ENCODE results near the gene OGDHL. TPM values are rescaled to one million over a fixed set of nuclear protein-coding genes. Genes with fewer than 3 reads are reported as not detected.
A peak's percentile ranks its signal among the peaks of the same experiment; 100 is the strongest.

The OGDHL gene
- polyA plus RNA-seq (40.7 and 46.7 TPM in 2 replicates), polyA minus RNA-seq (15.5 and 18.5 TPM in 2 replicates)

DNA sequence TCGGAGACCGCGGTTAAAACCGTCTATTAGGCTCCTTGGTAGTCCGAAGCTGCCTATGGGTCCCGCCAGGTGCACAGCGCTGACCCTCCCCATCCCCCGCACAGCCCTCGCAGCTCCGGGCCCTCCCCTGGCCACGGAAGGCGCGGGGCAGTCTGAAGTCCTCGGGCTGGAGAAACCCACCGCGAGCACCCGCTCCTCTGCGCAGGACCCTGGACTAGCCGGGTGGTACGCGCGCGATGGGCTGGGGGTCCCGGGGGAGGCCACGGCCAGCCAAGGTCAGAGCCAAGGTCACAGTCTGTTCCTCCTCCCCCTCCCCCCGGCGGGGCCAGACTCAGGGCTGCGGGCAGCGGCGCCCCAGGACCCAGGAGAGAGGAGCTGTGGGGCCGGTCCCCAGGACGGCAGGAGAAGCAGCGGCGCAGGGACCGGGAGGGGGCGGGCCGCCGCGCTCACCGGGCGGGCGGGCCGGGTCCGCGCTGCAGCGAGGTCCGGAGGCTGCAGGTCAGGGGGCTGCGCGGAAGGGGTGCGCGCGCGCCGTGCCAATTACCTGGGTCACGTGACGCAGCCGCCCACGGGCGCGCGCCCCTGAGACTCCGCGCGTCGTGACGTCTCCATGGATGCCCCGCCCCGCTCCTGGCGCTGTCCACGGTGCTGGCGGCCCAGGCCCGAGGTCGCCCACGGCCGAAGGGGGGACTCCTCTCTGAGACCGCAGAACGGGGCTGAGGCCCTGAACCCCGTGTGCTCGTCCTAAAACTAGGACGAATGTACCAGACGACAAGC, at the start of gene OGDHL:
OGDHL (minus strand) TSS at position 535 of the 777 bp plus-strand sequence. CDS start 3,731 bp downstream, outside the sequence.
- no peaks in the 10 kb centered on the region for H3K9me2 ChIP-seq (ENCODE audit: insufficient read depth, low read length)
- peaks cover 21% of the 10 kb centered on the region for H3K27me3 ChIP-seq (ENCODE audit: insufficient read depth, low read depth, low read length)
- no peaks in the 10 kb centered on the region for H3K36me3 ChIP-seq (ENCODE audit: insufficient read depth, low read length)
- TF ChIP-seq POLR2AphosphoS5 (IDR thresholded peaks at IDR 0.05) (peak; percentile 45), RAD21 (conservative IDR thresholded peaks at IDR 0.05) (no peak), TAF1 (IDR thresholded peaks at IDR 0.05; ENCODE audit: low read depth) (no peak), MXI1 (conservative IDR thresholded peaks at IDR 0.05; ENCODE audit: poor library complexity, severe bottlenecking) (peak; percentile 32), EZH2 (IDR thresholded peaks at IDR 0.05; ENCODE audit: borderline replicate concordance, insufficient read depth, low read length, poor library complexity, severe bottlenecking) (no peak), SMC3 (conservative IDR thresholded peaks at IDR 0.05; ENCODE audit: poor library complexity) (no peak), EP300 (conservative IDR thresholded peaks at IDR 0.05; ENCODE audit: poor library complexity, severe bottlenecking) (no peak)
- TF ChIP-seq, protein P1, sequence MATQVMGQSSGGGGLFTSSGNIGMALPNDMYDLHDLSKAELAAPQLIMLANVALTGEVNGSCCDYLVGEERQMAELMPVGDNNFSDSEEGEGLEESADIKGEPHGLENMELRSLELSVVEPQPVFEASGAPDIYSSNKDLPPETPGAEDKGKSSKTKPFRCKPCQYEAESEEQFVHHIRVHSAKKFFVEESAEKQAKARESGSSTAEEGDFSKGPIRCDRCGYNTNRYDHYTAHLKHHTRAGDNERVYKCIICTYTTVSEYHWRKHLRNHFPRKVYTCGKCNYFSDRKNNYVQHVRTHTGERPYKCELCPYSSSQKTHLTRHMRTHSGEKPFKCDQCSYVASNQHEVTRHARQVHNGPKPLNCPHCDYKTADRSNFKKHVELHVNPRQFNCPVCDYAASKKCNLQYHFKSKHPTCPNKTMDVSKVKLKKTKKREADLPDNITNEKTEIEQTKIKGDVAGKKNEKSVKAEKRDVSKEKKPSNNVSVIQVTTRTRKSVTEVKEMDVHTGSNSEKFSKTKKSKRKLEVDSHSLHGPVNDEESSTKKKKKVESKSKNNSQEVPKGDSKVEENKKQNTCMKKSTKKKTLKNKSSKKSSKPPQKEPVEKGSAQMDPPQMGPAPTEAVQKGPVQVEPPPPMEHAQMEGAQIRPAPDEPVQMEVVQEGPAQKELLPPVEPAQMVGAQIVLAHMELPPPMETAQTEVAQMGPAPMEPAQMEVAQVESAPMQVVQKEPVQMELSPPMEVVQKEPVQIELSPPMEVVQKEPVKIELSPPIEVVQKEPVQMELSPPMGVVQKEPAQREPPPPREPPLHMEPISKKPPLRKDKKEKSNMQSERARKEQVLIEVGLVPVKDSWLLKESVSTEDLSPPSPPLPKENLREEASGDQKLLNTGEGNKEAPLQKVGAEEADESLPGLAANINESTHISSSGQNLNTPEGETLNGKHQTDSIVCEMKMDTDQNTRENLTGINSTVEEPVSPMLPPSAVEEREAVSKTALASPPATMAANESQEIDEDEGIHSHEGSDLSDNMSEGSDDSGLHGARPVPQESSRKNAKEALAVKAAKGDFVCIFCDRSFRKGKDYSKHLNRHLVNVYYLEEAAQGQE (IDR thresholded peaks at IDR 0.05; ENCODE audit: borderline replicate concordance) = peak; percentile 96
- TF ChIP-seq, protein P2, sequence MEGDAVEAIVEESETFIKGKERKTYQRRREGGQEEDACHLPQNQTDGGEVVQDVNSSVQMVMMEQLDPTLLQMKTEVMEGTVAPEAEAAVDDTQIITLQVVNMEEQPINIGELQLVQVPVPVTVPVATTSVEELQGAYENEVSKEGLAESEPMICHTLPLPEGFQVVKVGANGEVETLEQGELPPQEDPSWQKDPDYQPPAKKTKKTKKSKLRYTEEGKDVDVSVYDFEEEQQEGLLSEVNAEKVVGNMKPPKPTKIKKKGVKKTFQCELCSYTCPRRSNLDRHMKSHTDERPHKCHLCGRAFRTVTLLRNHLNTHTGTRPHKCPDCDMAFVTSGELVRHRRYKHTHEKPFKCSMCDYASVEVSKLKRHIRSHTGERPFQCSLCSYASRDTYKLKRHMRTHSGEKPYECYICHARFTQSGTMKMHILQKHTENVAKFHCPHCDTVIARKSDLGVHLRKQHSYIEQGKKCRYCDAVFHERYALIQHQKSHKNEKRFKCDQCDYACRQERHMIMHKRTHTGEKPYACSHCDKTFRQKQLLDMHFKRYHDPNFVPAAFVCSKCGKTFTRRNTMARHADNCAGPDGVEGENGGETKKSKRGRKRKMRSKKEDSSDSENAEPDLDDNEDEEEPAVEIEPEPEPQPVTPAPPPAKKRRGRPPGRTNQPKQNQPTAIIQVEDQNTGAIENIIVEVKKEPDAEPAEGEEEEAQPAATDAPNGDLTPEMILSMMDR (IDR thresholded peaks at IDR 0.05; ENCODE audit: poor library complexity, severe bottlenecking) = no peak
- H3K4me2 ChIP-seq (ENCODE audit: low read length) = peak within 1 kb of the TSS; percentile 58
- no peak within 1 kb of the TSS for H3K27ac ChIP-seq (ENCODE audit: low read length)
- H3K9ac ChIP-seq (ENCODE audit: low read length) = peak within 1 kb of the TSS; percentile 82
- no peaks in the 10 kb centered on the region for H4K20me1 ChIP-seq (ENCODE audit: insufficient read depth)
- no peaks in the 10 kb centered on the region for H3K79me2 ChIP-seq (replicated peaks; ENCODE audit: insufficient read depth, low read length)
- H2AFZ ChIP-seq (ENCODE audit: low read depth, low read length) = peak within 1 kb of the TSS; percentile 88
- peaks cover 8% of the 10 kb centered on the region for H3K9me3 ChIP-seq (ENCODE audit: low read length)
- no peaks in the 10 kb centered on the region for H3F3A ChIP-seq (ENCODE audit: insufficient read depth, low read length, poor library complexity, severe bottlenecking)
- peak within 1 kb of the TSS; percentile 92 for H3K4me3 ChIP-seq (ENCODE audit: low read length)

DNA sequence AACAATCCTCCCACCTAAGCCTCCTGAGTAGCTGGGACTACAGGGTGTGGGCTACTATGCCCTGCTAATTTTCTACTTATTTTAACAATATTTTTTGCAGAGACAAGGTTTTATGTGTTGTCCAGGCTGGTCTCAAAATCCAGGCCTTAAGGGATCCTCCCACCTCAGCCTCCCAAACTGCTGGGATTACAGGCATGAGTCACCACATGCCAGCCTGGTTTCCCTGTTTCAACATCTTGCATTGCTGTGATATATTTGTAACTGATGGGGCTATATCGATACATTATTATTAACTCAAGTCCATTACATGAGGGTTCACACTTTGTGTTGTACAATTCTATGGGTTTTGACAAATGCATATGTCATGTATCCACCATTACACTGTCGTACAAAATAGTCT, 41.9 kb upstream of the OGDHL start:
- no peak overlapping the region for H3K4me2 ChIP-seq (ENCODE audit: low read length)
- H3K9me3 ChIP-seq (ENCODE audit: low read length) = no peaks in the 10 kb centered on the region
- no peak overlapping the region for H3K27ac ChIP-seq (ENCODE audit: low read length)
- no peaks in the 10 kb centered on the region for H4K20me1 ChIP-seq (ENCODE audit: insufficient read depth)
- no peak overlapping the region for H2AFZ ChIP-seq (ENCODE audit: low read depth, low read length)
- TF ChIP-seq EP300 (conservative IDR thresholded peaks at IDR 0.05; ENCODE audit: poor library complexity, severe bottlenecking) = no peak
- TF ChIP-seq EZH2 (IDR thresholded peaks at IDR 0.05; ENCODE audit: borderline replicate concordance, insufficient read depth, low read length, poor library complexity, severe bottlenecking) = no peak
- TF ChIP-seq, protein P2 (IDR thresholded peaks at IDR 0.05; ENCODE audit: poor library complexity, severe bottlenecking) = no peak
- TF ChIP-seq RAD21 (conservative IDR thresholded peaks at IDR 0.05) = no peak
- no peak for TF ChIP-seq POLR2AphosphoS5 (IDR thresholded peaks at IDR 0.05)
- no peak for TF ChIP-seq MXI1 (conservative IDR thresholded peaks at IDR 0.05; ENCODE audit: poor library complexity, severe bottlenecking)
- no peak for TF ChIP-seq TAF1 (IDR thresholded peaks at IDR 0.05; ENCODE audit: low read depth)
- TF ChIP-seq, protein P1 (IDR thresholded peaks at IDR 0.05; ENCODE audit: borderline replicate concordance) = no peak
- TF ChIP-seq SMC3 (conservative IDR thresholded peaks at IDR 0.05; ENCODE audit: poor library complexity) = no peak
- no peak overlapping the region for H3K4me3 ChIP-seq (ENCODE audit: low read length)
- no peaks in the 10 kb centered on the region for H3F3A ChIP-seq (ENCODE audit: insufficient read depth, low read length, poor library complexity, severe bottlenecking)
- H3K9me2 ChIP-seq (ENCODE audit: insufficient read depth, low read length) = no peaks in the 10 kb centered on the region
- H3K9ac ChIP-seq (ENCODE audit: low read length) = no peak overlapping the region
- no peaks in the 10 kb centered on the region for H3K36me3 ChIP-seq (ENCODE audit: insufficient read depth, low read length)
- H3K79me2 ChIP-seq (replicated peaks; ENCODE audit: insufficient read depth, low read length) = no peaks in the 10 kb centered on the region
- no peaks in the 10 kb centered on the region for H3K27me3 ChIP-seq (ENCODE audit: insufficient read depth, low read depth, low read length)

Data from neural cell (in vitro differentiated cells).